Stimulated activated CD8-positive, alpha-beta memory T cell treated with anti-CD3 and anti-CD28 coated beads, Interleukin-4, amount 100 ng/mL, for 24 hours (primary cell): ENCODE measurements around the gene TMC8.
"Not testable (repeated sequence)": the region's sequence is repeated elsewhere in the genome, so short reads cannot be mapped to it uniquely, and the experiment has no call there.

Source experiments
- DNase-seq: peaks from one replicate; pipeline ENCODE4 v3.0.0-alpha.2; 2020; ENCODE audit warnings: low read depth

Gene TMC8

DNA sequence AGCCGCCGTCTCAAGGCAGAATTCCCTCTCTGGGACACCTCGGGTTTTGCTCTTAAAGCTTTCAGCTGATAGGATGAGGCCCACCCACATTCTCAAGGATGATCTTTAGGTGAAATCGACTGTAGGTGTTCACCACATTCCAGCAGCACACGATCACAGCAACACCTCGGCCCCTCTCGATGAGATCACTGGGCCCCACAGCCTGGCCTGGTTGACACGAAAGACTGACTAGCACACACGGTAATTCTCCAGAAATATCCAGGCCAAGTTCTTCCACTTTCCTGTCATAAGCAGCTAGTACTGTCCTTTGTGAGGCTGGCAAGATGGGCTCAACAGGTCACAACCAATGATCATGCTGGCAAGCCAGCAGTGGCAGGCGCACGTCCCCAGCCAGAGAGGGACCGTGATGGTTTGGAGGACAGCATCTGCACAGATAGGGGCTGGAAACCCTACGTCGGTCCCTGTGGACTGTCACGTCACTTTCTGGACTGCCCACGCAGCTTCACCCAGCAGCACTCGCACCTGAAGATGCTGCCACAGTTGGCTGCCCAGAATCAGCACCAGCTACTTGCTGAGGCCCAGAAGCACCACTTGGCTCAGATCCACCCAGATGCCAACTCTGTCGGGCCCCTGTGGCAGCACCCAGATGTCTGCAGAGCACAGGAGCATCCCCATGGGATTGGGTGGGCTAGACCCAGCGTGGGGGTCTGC lies 19.4 kb upstream of the TMC8 start:
- no peak for DNase-seq

GRCh38 chr17:78111727-78112517 lies 18.6 kb upstream of the TMC8 start:
- no peak for DNase-seq

- peak; percentile 71 for DNase-seq
Measured at GRCh38 chr17:78112518-78113471, 17.8 kb upstream of the TMC8 start.

DNA sequence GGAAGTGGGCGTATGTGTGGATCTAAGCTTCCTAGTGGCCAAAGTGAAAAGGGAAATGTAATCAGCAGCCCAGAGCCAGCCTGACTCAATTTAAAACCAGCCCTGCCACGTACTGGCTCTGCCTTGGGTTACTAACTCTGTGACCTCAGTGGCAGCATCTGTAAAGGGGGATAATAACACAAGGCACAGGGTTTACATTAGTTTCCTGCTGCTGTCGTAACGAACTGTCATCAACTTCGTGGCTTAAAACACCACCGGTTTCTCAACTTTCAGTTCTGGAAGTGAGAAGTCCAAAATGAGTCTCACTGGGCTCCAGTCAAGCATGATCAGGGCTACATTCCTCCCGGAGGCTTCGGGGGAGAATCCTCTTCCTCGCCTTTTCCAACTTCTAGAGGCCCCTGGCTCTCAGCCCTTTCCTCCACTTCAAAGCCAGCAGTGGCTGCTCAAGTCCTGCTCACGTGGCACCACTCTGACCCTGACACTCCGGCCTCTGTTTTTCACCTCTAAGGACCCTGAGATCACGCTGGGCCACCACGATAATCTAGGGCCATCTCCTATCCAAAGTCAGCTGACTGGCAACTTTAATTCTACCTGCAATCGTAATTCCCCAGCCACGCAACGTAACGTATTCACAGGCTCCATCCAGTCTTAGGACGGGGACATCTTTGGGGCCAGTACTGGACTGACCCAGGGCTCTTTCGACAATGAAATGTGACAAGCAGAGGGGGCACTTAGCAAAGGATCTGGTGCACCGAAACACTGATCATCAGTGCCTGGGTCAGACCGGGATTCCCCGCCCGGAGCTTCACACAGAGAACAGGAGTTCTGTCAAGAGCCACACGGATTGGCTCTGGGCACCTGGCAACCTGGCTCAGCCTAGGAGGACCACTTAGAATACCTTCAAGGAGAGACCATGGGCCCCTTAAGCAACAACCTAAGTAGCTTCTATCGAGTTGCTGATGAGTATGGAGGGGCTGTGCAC lies 16.5 kb upstream of the TMC8 start:
- no peak for DNase-seq

- DNase-seq = no peak
Measured at GRCh38 chr17:78114831-78115723, 15.5 kb upstream of the TMC8 start.

DNA sequence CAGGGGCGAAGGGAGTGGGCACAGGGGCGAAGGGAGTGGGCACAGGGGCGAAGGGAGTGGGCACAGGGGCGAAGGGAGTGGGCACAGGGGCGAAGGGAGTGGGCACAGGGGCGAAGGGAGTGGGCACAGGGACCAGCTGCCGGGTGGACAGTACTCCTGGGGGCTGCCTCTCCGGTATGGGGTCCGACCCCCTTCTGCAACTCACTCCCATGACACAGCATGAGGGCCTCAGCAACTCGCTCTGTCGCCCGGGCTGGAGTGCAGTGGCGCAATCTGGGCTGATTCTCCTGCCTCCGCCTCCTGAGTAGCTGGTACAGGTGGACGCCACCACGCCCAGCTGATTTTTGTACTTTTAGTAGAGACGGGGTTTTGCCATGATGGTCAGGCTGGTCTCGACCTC lies 14.8 kb upstream of the TMC8 start:
- not testable (repeated sequence) for DNase-seq

DNA sequence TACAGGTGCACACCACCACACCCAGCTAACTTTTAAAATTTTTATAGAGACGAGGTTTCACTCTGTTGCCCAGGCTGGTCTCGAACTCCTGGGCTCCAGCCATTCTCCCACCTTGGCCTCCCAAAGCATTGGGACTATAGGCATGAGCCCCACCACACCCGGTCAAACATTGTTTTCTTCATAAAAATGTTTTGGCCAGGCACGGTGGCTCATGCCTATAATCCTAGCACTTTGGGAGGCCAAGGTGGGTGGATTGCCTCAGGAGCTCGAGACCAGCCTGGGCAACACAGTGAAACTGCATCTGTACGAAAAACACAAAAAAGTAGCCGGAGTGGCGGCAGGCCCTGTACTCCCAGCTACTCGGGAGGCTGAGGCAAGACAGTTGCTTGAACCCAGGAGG lies 14.2 kb upstream of the TMC8 start:
- no peak for DNase-seq

GRCh38 chr17:78117027-78117981 lies 13.3 kb upstream of the TMC8 start:
- DNase-seq = no peak

GRCh38 chr17:78118801-78119241 lies 11.8 kb upstream of the TMC8 start:
- no peak for DNase-seq

GRCh38 chr17:78120537-78120936 lies 10.0 kb upstream of the TMC8 start:
- DNase-seq = no peak

GRCh38 chr17:78120971-78121800 lies 9.4 kb upstream of the TMC8 start:
- no peak for DNase-seq

DNA sequence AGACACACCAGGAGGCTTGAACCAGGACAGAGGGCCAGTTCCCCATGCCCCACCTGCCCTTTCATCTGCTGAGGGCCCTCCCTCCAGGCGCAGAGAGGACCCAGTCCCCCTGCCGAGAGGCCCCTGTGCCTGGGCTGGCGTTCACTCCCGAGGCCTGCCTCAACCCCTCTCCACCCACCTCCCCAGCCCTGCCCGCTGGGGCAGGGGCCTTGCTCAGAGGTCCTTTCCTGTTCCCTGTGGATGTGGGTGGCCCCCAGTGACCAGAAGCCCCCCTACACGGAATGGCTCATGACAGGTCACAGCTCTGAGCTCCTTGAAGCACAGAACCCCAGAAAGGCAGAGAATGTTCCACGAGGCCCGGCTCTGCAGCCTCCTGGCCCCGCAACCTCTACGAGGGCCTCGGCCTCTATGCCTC lies 8.8 kb upstream of the TMC8 start:
- DNase-seq = no peak

DNA sequence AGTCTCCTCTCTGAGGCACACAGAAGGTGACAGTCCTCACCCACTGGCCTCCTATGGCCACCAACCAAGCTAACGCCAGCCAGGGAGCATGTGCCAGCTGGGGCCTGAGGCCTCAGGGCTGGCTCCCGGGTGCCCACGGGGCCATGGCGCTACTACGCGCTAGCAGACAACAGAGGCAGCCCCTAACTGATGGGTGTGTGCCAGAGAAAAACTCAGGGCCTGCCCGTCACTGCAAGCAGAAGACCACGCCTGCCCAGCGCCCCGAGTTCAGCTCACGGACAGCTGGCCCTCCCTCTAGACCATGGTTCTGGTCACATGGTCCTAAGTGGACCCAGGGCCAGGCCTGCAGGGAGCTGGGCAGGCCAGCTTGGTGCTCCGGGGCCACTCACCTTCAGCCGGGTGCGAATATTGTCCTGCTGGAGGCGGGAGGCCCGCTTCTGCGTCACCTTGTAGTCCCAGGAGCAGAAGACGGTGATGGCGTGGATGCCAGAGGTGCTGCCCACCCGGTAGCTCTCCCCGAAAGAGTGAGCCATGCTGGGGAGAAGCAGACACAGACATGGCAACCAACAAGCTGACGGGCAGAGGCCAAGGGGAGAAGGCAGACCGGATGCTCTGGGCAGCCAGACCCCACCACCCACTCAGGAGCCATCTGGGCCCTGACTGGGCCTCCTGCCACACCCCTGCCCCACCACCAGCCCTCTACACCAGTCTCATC lies 8.2 kb upstream of the TMC8 start:
- no peak for DNase-seq

- no peak for DNase-seq
Measured at GRCh38 chr17:78122931-78123249, 7.7 kb upstream of the TMC8 start.

DNA sequence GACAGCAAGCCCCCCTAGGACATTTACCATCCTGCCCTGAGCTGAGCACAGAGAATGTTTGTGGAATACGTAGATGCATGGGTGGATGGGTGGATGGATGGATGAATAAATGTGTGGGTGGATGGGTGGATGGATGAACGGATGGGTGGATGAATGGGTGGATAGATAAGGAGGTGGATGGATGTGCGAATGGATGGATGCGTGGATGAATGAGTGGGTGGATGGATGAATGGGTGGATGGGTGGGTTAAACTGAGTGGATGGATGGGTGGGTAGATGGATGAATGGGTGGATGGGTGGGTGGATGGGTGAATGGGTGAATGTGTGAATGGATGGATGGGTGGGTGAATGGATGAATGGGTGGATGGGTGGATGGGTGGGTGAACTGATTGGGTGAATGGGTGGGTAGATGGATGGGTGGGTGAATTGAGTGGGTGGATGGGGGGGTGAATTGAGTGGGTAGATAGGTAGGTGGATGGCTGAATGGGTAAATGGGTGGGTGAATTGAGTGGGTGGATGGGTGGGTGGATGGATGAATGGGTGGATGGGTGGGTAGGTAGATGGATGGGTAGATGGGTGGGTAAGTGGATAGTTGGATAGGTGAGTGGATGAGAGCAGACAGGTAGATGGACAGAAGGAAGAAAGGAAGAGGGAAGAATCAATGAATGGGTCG lies 7.2 kb upstream of the TMC8 start:
- no peak for DNase-seq

- no peak for DNase-seq
Measured at GRCh38 chr17:78124081-78124835, 6.3 kb upstream of the TMC8 start.
